ENCODE data around the gene NAV2. TPM values are rescaled to one million over a fixed set of nuclear protein-coding genes. Genes with fewer than 3 reads are reported as not detected.

The NAV2 gene
- total RNA-seq, 4 donors from 2014 or later = 9.1 to 34.7 (median 22.2) TPM

GRCh38 chr11:20024172-20024935 is 311.7 kb downstream of the NAV2 start:
- DNase-seq (ENCODE audit: low spot score in 2 of 2) = no peak
- H3K4me3 ChIP-seq = no peak overlapping the region
- no peaks in the 10 kb centered on the region for H3K27me3 ChIP-seq
- TF ChIP-seq POLR2AphosphoS5 (IDR thresholded peaks at IDR 0.05) (no peak), POLR2A (IDR thresholded peaks at IDR 0.05) (no peak)
- no peaks in the 10 kb centered on the region for H3K9me3 ChIP-seq
- H3K27ac ChIP-seq = no peak overlapping the region
- 90% methylated on average over 4 of the region's 6 CpGs for WGBS
- peaks cover 11% of the 10 kb centered on the region for H3K4me1 ChIP-seq
- H3K36me3 ChIP-seq = no peaks in the 10 kb centered on the region

- Histone ChIP-seq H3K9me3 (no peaks in the 10 kb centered on the region), H3K27me3 (no peaks in the 10 kb centered on the region), H3K4me1 (peaks cover 11% of the 10 kb centered on the region), H3K27ac (no peak overlapping the region), H3K36me3 (no peaks in the 10 kb centered on the region), H3K4me3 (no peak overlapping the region)
- TF ChIP-seq EP300 (IDR thresholded peaks at IDR 0.05) = no peak
- no peak for TF ChIP-seq POLR2AphosphoS5 (IDR thresholded peaks at IDR 0.05)
- TF ChIP-seq, protein P1, sequence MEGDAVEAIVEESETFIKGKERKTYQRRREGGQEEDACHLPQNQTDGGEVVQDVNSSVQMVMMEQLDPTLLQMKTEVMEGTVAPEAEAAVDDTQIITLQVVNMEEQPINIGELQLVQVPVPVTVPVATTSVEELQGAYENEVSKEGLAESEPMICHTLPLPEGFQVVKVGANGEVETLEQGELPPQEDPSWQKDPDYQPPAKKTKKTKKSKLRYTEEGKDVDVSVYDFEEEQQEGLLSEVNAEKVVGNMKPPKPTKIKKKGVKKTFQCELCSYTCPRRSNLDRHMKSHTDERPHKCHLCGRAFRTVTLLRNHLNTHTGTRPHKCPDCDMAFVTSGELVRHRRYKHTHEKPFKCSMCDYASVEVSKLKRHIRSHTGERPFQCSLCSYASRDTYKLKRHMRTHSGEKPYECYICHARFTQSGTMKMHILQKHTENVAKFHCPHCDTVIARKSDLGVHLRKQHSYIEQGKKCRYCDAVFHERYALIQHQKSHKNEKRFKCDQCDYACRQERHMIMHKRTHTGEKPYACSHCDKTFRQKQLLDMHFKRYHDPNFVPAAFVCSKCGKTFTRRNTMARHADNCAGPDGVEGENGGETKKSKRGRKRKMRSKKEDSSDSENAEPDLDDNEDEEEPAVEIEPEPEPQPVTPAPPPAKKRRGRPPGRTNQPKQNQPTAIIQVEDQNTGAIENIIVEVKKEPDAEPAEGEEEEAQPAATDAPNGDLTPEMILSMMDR (IDR thresholded peaks at IDR 0.05) = no peak
- no peak for TF ChIP-seq POLR2A (IDR thresholded peaks at IDR 0.05)
- WGBS = 78% methylated on average over 8 of the region's 8 CpGs
- no peak for DNase-seq (ENCODE audit: low spot score in 2 of 2)
These were observed 312.7 kb downstream of the NAV2 start for GRCh38 chr11:20025332-20025840.

- H3K9me3 ChIP-seq = no peaks in the 10 kb centered on the region
- H3K4me1 ChIP-seq = peaks cover 18% of the 10 kb centered on the region
- H3K36me3 ChIP-seq = no peaks in the 10 kb centered on the region
- peak overlapping the region; percentile 28 for H3K27ac ChIP-seq
- no peaks in the 10 kb centered on the region for H3K27me3 ChIP-seq
- H3K4me3 ChIP-seq = no peak overlapping the region
- TF ChIP-seq EP300 (IDR thresholded peaks at IDR 0.05) (no peak), POLR2AphosphoS5 (IDR thresholded peaks at IDR 0.05) (peak in 1 of 3 donors; percentile 34), POLR2A (IDR thresholded peaks at IDR 0.05) (no peak)
- TF ChIP-seq, protein P1 (IDR thresholded peaks at IDR 0.05) = no peak
- DNase-seq (ENCODE audit: low spot score in 2 of 2) = no peak
- WGBS = 51% methylated on average over 15 of the region's 15 CpGs
These were observed 314.3 kb downstream of the NAV2 start for GRCh38 chr11:20026629-20027555.

DNA sequence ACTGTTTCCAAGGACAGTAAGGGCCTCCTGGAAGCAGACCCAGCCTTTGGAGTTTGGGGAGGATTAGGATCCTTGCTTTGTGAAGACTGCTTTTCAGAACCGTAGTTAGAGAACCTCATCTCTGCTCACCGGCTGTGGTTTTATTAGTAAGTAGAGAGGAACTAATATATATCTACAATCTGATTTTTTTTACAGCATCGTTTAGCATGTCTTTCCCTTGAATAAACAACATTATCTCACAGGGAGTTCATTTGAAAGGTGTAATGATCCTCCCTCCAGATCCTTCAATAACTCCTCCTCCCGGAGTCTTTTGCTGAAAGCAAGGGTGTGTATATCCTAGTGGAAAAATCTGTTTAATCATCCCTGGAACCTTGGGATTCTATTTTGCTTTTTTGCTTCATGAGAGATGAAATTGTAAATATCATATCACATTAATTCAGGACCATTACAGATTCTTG is 314.9 kb downstream of the NAV2 start:
- DNase-seq (ENCODE audit: low spot score in 2 of 2) = no peak
- Histone ChIP-seq H3K27ac (peak overlapping the region; percentile 28), H3K36me3 (no peaks in the 10 kb centered on the region), H3K4me1 (peaks cover 24% of the 10 kb centered on the region), H3K9me3 (no peaks in the 10 kb centered on the region), H3K4me3 (no peak overlapping the region), H3K27me3 (no peaks in the 10 kb centered on the region)
- TF ChIP-seq POLR2AphosphoS5 (IDR thresholded peaks at IDR 0.05) (no peak), EP300 (IDR thresholded peaks at IDR 0.05) (no peak), POLR2A (IDR thresholded peaks at IDR 0.05) (no peak)
- TF ChIP-seq, protein P1 (IDR thresholded peaks at IDR 0.05) = no peak
- 35% methylated on average over 4 of the region's 4 CpGs for WGBS

DNA sequence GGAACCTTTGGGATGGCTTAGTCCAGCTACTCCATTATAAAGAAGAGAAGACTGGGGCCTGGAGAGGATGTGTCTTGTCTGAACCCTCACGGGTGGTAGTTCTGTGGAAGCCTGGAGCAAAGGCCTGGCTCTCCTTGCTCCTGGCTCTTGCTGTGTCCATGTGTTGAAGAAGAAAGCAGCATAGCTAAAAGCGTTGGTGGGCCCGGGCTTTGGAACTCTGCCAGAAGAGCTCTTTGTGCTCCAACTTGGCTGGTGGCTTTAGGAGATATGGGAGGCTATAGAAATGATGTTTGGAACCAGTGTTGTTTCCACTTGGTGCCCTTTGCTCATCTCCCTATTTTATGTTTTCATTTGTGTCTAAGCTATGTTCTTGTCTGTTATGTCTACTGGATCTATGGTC is 316.6 kb downstream of the NAV2 start:
- Histone ChIP-seq H3K4me3 (no peak overlapping the region), H3K27me3 (no peaks in the 10 kb centered on the region), H3K36me3 (no peaks in the 10 kb centered on the region), H3K4me1 (peaks cover 25% of the 10 kb centered on the region), H3K9me3 (no peaks in the 10 kb centered on the region), H3K27ac (no peak overlapping the region)
- no peak for TF ChIP-seq POLR2A (IDR thresholded peaks at IDR 0.05)
- no peak for TF ChIP-seq POLR2AphosphoS5 (IDR thresholded peaks at IDR 0.05)
- TF ChIP-seq, protein P1 (IDR thresholded peaks at IDR 0.05) = no peak
- TF ChIP-seq EP300 (IDR thresholded peaks at IDR 0.05) = no peak
- 55% methylated on average over 3 of the region's 3 CpGs for WGBS
- DNase-seq (ENCODE audit: low spot score in 2 of 2) = no peak
